GM12801 (cell line): ENCODE results near the gene RPUSD4.

Experiments
- CTCF ChIP-seq: IDR thresholded peaks from one replicate; pipeline ENCODE4 v1.5.1; 2011; ENCODE audit warnings: control low read depth; ENCODE audit not compliant: insufficient read length; ENCODE audit errors: extremely low read depth

RPUSD4 gene

GRCh38 chr11:126219547-126219946, 8.1 kb upstream of the RPUSD4 start:
- no peak for TF ChIP-seq CTCF

GRCh38 chr11:126217491-126217890, 6.0 kb upstream of the RPUSD4 start:
- no peak for TF ChIP-seq CTCF

DNA sequence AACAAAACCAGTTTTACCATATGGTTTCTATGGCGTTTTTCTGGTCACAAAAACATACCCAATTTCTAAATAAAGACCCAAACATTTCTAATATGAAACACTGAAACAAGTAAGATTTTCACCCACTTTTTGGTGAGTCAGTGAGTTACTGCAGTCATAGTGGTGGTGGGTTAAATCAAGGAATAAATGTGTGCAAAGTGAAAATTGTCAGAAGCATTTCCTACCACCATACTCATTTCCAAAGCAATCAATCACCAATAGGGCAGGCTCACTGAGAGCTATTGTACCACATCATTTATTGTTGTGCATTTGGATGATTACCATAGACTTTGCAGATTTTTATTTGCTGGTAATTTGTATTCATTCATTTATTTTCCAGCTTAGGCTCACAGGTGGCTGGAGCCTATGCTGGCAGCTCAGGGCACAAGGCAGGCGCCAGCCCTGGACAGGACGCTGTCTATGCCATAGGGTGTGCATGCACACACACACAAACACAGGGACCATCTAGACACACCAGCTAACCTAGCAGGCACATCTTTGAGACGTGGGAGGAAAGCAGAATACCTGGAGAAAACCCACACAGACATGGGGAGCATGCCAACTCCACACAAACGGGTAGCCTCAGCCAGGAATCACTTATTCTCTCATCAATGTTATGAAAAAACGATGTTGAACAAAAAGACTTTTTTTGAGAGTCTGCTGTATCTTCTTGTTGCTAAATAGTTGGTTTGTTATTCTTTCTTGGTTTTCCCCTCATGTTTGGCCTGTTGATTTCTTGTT, 5.3 kb upstream of the RPUSD4 start:
- TF ChIP-seq CTCF, result no peak

- no peak for TF ChIP-seq CTCF
These were observed 3.4 kb upstream of the RPUSD4 start for GRCh38 chr11:126214841-126215240.

DNA sequence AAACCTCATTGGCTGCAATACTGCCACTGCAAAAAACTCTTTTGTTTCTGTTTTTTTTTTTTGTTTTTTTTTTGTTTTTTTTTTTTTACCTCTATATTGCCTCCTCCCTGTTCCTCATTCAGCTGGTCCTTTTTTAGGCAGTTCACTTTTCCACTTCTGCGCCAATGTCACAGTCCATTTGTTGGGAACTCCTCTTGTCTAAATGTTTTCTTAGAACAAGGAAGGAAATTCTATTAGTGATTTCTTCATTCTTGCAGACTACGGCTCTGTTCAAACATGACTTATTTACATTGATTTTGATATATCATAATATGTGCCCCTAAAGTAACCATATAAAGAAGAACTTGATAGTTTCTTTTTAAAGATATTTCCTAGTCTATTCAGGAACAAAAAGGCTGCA, 3.0 kb upstream of the RPUSD4 start:
- TF ChIP-seq CTCF, result no peak

DNA sequence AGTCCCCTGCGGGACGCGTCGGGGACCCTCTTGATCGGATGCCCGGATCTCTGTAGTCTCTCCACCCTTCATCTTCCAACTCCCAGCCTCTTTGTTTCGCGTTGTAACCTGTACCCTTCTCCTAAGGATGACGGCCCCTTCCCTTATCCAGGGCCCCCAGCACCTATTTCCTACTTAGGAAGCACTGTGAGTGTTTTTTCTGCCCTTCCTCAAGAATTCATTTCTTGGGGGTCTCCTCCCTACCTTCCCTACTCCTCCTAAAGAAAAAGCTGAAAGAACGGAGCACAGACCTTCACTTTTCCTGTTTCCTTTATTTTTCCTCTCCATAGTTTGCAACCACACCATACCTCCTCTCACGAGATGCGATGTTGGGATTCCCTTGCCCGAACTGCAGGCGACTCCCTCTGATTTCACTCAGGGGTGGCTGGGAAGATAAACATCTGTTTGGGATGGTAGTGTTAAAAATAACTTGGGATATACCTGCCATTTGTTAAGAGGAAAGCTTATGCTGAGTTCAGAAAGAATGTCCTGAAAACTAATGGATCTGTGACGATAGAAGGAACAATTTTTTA, 725 bp upstream of the RPUSD4 start:
- no peak for TF ChIP-seq CTCF

GRCh38 chr11:126210871-126211235, 597 bp downstream of the RPUSD4 start:
- no peak for TF ChIP-seq CTCF
